Gastroesophageal sphincter (tissue), 4 donors: ENCODE data around the gene PGBD5. TPM values are rescaled to one million over a fixed set of nuclear protein-coding genes. Genes with fewer than 3 reads are reported as not detected.

Source experiments
- ATAC-seq: fragments of 150-250 bp; one replicate; pipeline ENCODE4 v1.9.1; 2016; ENCODE audit warnings: mild to moderate bottlenecking, moderate library complexity
- H3K27ac ChIP-seq, 4 donors: fragments of 200-600 bp; sonication (generic) in 3 of 4; 1 replicate in 3 of 4; 2 replicates in 1 of 4; pipeline ENCODE4 v1.5.1; 2016 to 2019
- H3K27me3 ChIP-seq: fragments of 200-600 bp; sonication (generic); one replicate; pipeline ENCODE4 v1.5.1; 2019
- H3K36me3 ChIP-seq, 2 donors: fragments of 200-600 bp; sonication (generic); one replicate each; pipeline ENCODE4 v1.5.1; 2019; ENCODE audit warnings: control low read depth in 1 of 2
- H3K4me1 ChIP-seq, 3 donors: fragments of 200-600 bp; sonication (generic); 1 replicate in 2 of 3; 2 replicates in 1 of 3; pipeline ENCODE4 v1.5.1; 2016 to 2019; ENCODE audit warnings: control low read depth in 2 of 3
- H3K4me3 ChIP-seq, 2 donors: fragments of 200-600 bp; sonication (generic); one replicate each; pipeline ENCODE4 v1.5.1; 2019; ENCODE audit warnings: mild to moderate bottlenecking in 1 of 2, moderate library complexity in 1 of 2
- H3K9me3 ChIP-seq, 3 donors: fragments of 200-600 bp; sonication (generic); one replicate each; pipeline ENCODE4 v1.5.1; 2017 to 2019; ENCODE audit warnings: control low read depth in 2 of 3
- EP300 ChIP-seq: sonication (generic); formaldehyde crosslinking; IDR thresholded peaks from one replicate; pipeline ENCODE4 v1.6.1; 2017; ENCODE audit warnings: antibody characterized with exemption, mild to moderate bottlenecking
- POLR2A ChIP-seq, 2 donors: fragments of 450-650 bp; IDR thresholded peaks; one replicate each; pipeline ENCODE4 v1.6.1; 2017; ENCODE audit warnings: antibody characterized with exemption in 2 of 2, mild to moderate bottlenecking in 2 of 2, moderate library complexity in 1 of 2
- POLR2AphosphoS5 ChIP-seq: sonication (generic); formaldehyde crosslinking; IDR thresholded peaks from one replicate; pipeline ENCODE4 v1.6.1; 2017; ENCODE audit warnings: antibody characterized with exemption
- WGBS, 2 donors: methylation state at CpG; one replicate each; pipeline ENCODE4 v1.1.5; 2018; ENCODE audit warnings: low coverage in 1 of 2; 5-methylcytosine and 5-hydroxymethylcytosine counted together
- total RNA-seq, 4 donors: library from RNA; depleted of rRNA; stranded (reverse); fragments of >200 nt; gene quantifications; one replicate each; pipeline ENCODE4 v1.1.0, GENCODE V29; 2016
- TF ChIP-seq, protein P1 (sequence below), 4 experiments: fragments of 200-600 bp in 2 of 4; fragments of 450-650 bp in 2 of 4; sonication (generic) in 1 of 4; IDR thresholded peaks; one replicate each; pipeline ENCODE4 v1.5.1; 2017 to 2019; ENCODE audit warnings: antibody characterized with exemption in 4 of 4, mild to moderate bottlenecking in 2 of 4, moderate library complexity in 2 of 4

Gene PGBD5
- total RNA-seq, 4 donors from 2014 or later, result 0.15 to 1.1 (median 0.33) TPM

DNA sequence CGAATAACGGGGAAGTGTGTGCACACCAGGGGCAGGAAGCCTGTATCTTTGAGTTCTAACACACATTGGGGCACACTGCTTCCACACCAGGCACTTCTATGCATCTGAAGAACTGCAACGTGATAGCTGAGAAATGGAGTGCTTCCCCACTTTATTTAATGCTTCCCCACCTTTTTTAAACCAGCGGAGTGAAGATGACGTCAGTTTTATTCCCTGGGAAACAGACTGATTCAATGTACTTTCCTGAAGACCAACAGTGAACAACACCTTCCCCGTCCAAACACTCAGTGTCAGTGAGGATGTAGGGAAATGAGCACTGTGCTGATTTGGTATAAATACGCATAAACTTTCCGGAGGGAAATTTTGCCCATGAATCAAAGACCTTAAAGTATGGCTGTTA lies 87.1 kb downstream of the PGBD5 start:
- H3K9me3 ChIP-seq, result no peaks in the 10 kb centered on the region
- no peak overlapping the region for H3K27ac ChIP-seq
- no peak for TF ChIP-seq POLR2AphosphoS5
- peaks cover 0 to 5% (median 0%) of the 10 kb centered on the region in 3 donors for H3K4me1 ChIP-seq
- H3K4me3 ChIP-seq, result no peak overlapping the region
- ATAC-seq, result no peak
- no peaks in the 10 kb centered on the region for H3K27me3 ChIP-seq
- 81 to 87% methylated on average over 8 of the region's 8 CpGs for WGBS, 2 donors
- no peaks in the 10 kb centered on the region for H3K36me3 ChIP-seq

DNA sequence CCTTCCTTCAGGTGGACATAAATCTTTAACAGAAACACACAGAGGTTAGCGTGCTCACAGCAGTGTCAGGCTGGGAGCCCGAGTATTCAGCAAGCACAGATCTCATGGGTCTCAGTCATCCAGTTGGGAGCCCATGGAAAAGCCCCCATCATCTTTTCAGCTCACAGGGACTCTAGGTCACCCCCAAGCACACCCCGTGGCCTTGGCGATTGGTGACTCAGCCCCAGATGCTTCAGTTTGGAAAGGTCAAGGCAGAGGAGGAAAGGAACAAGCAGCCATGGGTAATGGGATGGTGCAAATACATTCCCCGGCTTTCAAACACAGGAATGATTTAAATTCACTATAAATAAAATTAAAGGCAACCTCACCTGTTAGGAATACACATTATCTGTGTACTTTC lies 88.9 kb downstream of the PGBD5 start:
- H3K4me3 ChIP-seq, result no peak overlapping the region
- no peaks in the 10 kb centered on the region for H3K27me3 ChIP-seq
- ATAC-seq, result no peak
- no peak for TF ChIP-seq EP300
- TF ChIP-seq, protein P1, sequence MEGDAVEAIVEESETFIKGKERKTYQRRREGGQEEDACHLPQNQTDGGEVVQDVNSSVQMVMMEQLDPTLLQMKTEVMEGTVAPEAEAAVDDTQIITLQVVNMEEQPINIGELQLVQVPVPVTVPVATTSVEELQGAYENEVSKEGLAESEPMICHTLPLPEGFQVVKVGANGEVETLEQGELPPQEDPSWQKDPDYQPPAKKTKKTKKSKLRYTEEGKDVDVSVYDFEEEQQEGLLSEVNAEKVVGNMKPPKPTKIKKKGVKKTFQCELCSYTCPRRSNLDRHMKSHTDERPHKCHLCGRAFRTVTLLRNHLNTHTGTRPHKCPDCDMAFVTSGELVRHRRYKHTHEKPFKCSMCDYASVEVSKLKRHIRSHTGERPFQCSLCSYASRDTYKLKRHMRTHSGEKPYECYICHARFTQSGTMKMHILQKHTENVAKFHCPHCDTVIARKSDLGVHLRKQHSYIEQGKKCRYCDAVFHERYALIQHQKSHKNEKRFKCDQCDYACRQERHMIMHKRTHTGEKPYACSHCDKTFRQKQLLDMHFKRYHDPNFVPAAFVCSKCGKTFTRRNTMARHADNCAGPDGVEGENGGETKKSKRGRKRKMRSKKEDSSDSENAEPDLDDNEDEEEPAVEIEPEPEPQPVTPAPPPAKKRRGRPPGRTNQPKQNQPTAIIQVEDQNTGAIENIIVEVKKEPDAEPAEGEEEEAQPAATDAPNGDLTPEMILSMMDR (IDR thresholded peaks at IDR 0.05), result no peak
- no peaks in the 10 kb centered on the region for H3K36me3 ChIP-seq
- H3K9me3 ChIP-seq, result no peaks in the 10 kb centered on the region
- no peak overlapping the region for H3K27ac ChIP-seq
- 69 to 89% methylated on average over 1 to 3 of the region's 5 CpGs for WGBS, 2 donors
- H3K4me1 ChIP-seq, result peaks cover 0 to 7% (median 0%) of the 10 kb centered on the region in 3 donors

GRCh38 chr1:230335861-230336522 lies 90.1 kb downstream of the PGBD5 start:
- H3K27ac ChIP-seq, result no peak overlapping the region
- TF ChIP-seq, protein P1 (IDR thresholded peaks at IDR 0.05), result no peak
- TF ChIP-seq EP300 (no peak), POLR2A (IDR thresholded peaks at IDR 0.05) (no peak)
- H3K4me1 ChIP-seq, result peaks cover 0 to 7% (median 0%) of the 10 kb centered on the region in 3 donors
- WGBS, 2 donors, result 65 to 67% methylated on average over 6 to 8 of the region's 12 CpGs
- no peaks in the 10 kb centered on the region for H3K9me3 ChIP-seq
- ATAC-seq, result no peak
- H3K4me3 ChIP-seq, result no peak overlapping the region
- H3K36me3 ChIP-seq, result no peaks in the 10 kb centered on the region
- H3K27me3 ChIP-seq, result no peaks in the 10 kb centered on the region

- H3K27ac ChIP-seq, result no peak overlapping the region
- H3K4me3 ChIP-seq, result no peak overlapping the region
- no peaks in the 10 kb centered on the region for H3K36me3 ChIP-seq
- peaks cover 0 to 7% (median 0%) of the 10 kb centered on the region in 3 donors for H3K4me1 ChIP-seq
- TF ChIP-seq POLR2AphosphoS5, result no peak
- no peak for TF ChIP-seq EP300
- TF ChIP-seq, protein P1 (IDR thresholded peaks at IDR 0.05), result no peak
- no peaks in the 10 kb centered on the region for H3K27me3 ChIP-seq
- no peak for ATAC-seq
- H3K9me3 ChIP-seq, result no peaks in the 10 kb centered on the region
- WGBS, 2 donors, result 70% methylated on average over 2 of the region's 3 CpGs; no CpG with 5 or more reads in 1 of the 2 donors
Measured at GRCh38 chr1:230334447-230334837, 91.7 kb downstream of the PGBD5 start.

GRCh38 chr1:230333590-230334446 lies 92.3 kb downstream of the PGBD5 start:
- Histone ChIP-seq H3K4me3 (no peak overlapping the region), H3K4me1 (peaks cover 0 to 7% (median 0%) of the 10 kb centered on the region in 3 donors), H3K27ac (no peak overlapping the region), H3K27me3 (no peaks in the 10 kb centered on the region), H3K9me3 (no peaks in the 10 kb centered on the region), H3K36me3 (no peaks in the 10 kb centered on the region)
- 8 to 74% methylated on average over 1 to 11 of the region's 20 CpGs for WGBS, 2 donors
- no peak for TF ChIP-seq POLR2A (IDR thresholded peaks at IDR 0.05)
- no peak for TF ChIP-seq EP300
- TF ChIP-seq, protein P1 (IDR thresholded peaks at IDR 0.05), result no peak
- no peak for ATAC-seq
